ENCODE data around the gene ANXA8L1.
"Not testable (repeated sequence)": the region's sequence is repeated elsewhere in the genome, so short reads cannot be mapped to it uniquely, and the experiment has no call there.

The ANXA8L1 gene, protein sequence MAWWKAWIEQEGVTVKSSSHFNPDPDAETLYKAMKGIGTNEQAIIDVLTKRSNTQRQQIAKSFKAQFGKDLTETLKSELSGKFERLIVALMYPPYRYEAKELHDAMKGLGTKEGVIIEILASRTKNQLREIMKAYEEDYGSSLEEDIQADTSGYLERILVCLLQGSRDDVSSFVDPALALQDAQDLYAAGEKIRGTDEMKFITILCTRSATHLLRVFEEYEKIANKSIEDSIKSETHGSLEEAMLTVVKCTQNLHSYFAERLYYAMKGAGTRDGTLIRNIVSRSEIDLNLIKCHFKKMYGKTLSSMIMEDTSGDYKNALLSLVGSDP

GRCh38 chr10:46375406-46375805, at the start of gene ANXA8L1:
Gene ANXA8L1 (plus strand): TSS chr10:46375776. CDS start chr10:46375852, 76 bp downstream.
- not testable (repeated sequence) for DNase-seq

DNA sequence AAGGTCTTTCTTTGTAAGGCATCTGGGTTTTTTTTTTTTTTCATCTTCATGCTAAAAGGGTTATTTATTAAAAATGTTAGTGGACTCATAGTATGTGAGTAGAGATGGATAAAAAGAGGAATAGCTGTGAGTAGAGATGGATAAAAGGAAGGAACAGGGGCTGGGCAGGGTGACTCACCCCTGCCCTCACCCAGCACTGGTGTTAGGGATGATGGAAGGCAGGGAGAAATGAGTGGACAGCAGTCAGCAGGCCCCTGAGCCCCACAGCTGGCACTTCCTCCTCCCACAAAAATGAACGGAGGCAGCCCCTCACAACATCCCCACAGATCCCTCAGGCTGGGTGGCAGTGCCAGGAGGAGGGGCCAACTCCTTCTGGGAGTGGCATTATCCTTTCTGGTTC, 49.5 kb upstream of the ANXA8L1 start:
- no peak for DNase-seq

DNA sequence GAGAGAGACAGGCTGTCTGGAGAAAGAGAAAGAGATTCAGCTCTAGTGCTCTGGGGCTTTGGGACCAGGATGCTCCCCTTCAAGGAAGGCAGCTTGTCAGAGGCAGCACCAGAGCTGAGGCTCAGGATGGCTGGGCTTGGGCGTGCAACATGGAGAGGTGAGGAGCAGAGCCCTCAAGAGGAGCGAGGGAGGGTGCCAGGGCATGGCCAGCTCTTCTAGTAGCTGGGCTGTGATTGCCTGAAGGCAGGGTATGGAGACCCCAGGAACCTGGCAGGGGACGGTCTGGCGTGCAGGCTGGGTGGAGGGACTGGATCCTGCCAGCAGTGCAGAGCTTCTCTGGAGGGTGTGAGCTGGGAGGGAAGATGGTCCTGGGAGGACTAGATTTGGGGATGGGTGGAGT, 48.6 kb upstream of the ANXA8L1 start:
- no peak for DNase-seq

- no peak for DNase-seq
Measured at GRCh38 chr10:46327685-46328084, 47.9 kb upstream of the ANXA8L1 start.

DNA sequence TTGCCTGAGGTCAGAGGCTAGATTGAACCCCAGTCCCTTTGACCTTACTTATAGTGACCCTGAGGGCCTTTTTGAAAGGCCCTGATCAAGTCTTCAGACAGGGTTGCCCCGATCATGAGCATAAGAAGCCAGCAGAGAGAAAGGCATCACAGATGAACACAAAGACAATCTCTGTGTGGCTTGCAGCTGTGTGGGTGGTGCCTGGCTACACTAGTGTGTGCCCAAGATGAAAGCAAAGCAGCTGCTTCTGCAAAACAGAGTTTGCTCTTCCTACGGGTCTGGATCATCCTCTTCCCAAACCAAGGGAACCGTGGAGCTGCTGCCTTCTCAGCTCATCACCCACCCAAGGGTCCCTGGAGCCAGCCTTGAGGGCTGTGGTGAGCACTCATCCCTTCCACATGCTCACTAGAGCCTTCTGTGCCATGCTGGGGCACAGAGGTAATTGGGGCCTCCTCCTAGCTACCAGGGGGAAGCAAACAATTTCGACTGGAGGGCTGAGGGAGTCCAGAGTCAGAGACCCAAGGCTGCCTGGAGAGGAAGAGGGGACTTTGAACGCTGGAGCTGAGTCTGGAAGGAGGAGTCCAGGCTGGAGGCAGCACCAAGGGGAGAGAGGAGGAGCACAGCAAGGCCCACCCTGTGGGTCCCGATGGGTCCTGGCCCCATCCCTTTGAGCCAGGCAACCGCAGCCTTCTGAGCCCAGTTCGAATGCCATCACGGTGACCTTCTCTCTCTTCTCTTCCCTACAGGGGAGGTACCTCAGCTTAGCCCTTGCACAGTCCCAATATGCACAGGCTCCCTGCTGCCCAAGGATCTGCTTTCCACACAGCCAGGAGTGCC, 46.5 kb upstream of the ANXA8L1 start:
- DNase-seq: no peak

GRCh38 chr10:46329690-46330016, 45.9 kb upstream of the ANXA8L1 start:
- no peak for DNase-seq

GRCh38 chr10:46330894-46331293, 44.7 kb upstream of the ANXA8L1 start:
- no peak for DNase-seq

GRCh38 chr10:46365484-46365883, 10.1 kb upstream of the ANXA8L1 start:
- not testable (repeated sequence) for DNase-seq

- not testable (repeated sequence) for DNase-seq
Measured at GRCh38 chr10:46367209-46367608, 8.4 kb upstream of the ANXA8L1 start.

GRCh38 chr10:46367666-46368240, 7.8 kb upstream of the ANXA8L1 start:
- DNase-seq: not testable (repeated sequence)

- not testable (repeated sequence) for DNase-seq
Measured at GRCh38 chr10:46368956-46369355, 6.6 kb upstream of the ANXA8L1 start.

GRCh38 chr10:46374410-46374809, 1.2 kb upstream of the ANXA8L1 start:
- not testable (repeated sequence) for DNase-seq

GRCh38 chr10:46377022-46377421, 1.4 kb downstream of the ANXA8L1 start:
- not testable (repeated sequence) for DNase-seq

- DNase-seq: not testable (repeated sequence)
Measured at GRCh38 chr10:46377651-46378050, 2.1 kb downstream of the ANXA8L1 start.

- DNase-seq: not testable (repeated sequence)
Measured at GRCh38 chr10:46378108-46378507, 2.5 kb downstream of the ANXA8L1 start.

DNA sequence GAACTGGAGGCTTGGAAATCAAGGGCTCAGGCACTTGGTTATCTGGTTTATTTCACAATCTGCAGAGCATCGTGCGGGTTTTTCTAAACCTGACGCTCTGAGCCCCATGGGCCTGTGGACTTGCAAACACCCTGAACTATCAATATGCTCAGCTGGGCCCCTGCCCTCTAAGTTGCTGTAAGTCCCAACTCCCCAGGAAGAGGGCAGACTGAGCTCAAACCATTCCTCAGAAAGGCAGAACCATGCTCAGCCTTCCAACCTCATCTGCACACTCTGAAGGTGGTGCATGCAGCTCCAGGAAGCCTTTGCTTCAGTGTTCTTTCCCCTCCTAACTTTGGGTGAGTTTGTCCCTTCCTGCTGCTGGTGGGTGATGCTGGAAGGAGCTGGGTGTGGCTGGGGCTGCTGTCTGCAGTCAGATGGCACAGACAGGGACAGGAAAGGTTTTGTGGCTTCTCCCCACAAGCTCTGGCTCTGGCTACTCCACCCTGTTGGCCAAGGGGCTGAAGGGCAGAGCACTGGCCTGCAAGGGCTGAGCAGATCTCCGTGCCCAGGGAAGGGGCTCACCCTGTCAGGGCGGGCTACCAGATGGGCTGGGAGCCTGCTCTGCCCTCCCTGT, 3.8 kb downstream of the ANXA8L1 start:
- not testable (repeated sequence) for DNase-seq

DNA sequence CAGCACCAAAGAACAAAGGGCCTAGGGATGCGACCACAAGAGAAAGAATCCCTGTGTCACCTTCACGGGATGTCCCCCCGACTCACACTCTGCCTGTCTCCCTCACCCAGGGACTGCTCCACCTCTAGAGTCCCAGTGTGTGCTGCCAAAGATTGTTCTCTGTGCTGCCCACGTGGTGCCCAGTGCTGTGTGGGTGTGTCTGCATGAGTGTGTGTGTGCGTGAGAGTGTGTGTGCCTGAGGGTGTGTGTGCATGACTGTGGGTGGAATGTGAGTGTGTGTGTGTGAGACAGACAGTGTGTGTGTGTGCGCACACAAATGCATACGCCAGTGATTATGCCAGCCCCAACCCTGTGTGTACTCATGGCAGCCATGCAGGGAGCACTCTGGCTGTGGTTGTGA, 10.3 kb downstream of the ANXA8L1 start:
- DNase-seq: not testable (repeated sequence)

GRCh38 chr10:46386694-46387093, 11.1 kb downstream of the ANXA8L1 start:
- DNase-seq: not testable (repeated sequence)

DNA sequence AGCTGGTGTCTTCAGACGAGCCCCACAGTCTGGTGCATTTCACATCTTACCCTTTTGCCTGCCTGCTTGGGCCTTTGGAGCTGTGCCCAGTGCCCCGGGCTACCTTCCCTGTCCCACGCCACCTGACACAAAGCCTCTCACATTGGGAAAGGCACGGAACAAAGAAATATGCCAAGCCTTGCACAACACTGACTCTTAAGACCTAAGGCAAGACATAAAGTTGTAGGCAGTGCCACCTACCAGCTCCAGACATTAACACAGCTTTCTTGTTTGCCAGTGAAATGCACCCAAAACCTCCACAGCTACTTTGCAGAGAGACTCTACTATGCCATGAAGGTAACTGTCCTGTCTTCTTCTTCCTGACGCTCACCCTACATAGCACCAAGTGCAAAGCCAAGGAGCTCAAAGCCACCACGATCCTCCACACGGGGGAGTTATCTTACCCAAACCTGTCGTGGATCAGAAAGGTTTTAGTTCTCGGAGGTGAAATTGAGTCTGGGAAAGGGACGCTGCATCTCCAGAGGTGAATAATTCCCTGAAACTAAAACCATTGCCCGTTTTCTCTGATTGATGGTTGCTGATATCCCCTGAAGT, 11.8 kb downstream of the ANXA8L1 start:
- DNase-seq: not testable (repeated sequence)

DNA sequence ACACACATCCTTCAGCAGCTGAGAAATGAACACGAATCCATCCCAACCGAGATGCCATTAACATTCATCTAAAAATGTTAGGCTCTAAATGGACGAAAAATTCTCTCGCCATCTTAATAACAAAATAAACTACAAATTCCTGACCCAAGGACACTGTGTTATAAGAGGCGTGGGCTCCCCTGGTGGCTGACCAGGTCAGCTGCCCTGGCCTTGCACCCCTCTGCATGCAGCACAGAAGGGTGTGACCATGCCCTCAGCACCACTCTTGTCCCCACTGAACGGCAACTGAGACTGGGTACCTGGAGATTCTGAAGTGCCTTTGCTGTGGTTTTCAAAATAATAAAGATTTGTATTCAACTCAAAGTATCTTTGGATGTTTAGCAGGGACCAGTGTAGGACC, 15.8 kb downstream of the ANXA8L1 start:
- DNase-seq: not testable (repeated sequence)

DNA sequence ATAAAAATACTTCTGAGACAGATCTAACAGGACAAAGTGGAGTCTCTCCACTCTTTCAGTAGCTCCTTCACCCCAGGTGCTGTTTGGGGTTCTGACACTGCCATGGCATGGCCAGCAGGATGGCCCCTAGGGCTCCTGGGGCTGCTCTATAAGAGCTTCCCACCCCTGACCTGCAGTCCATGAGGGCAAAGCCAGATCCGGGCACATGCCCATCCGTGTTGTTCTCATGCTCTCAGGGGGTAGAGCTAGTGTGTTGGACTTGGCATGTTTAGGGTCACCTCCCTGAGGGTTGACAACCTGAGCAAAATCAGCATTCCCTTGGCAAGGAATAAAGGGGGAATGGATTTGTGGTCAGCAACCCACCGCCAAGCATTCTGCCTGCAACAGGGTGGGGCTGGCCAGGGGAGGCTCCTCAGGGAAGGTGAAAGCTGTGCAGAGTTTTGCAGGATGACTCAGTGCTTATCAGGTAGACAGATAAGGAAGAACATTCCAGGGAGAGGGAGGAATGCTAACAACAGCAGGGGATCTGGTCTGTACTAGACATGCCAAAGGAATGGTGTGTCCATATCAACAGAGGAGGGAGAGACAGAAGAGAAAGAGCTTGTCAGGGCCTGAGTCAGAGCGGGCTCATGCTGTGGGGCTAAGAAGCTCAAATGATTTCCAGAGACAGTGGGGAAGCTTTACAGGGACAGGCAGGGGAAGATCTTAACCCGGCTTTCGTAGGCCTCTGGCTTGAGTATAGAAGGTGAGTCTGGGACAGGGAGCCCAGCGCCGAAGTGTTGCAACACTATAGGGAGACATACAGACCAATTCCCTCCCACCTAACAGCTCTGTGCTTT, 21.1 kb downstream of the ANXA8L1 start:
- peak; percentile 4 for DNase-seq

- not testable (repeated sequence) for DNase-seq
Measured at GRCh38 chr10:46397767-46398166, 22.2 kb downstream of the ANXA8L1 start.

Data from 8988T (cell line).